ENCODE measurements around the gene DNASE2B.

DNA sequence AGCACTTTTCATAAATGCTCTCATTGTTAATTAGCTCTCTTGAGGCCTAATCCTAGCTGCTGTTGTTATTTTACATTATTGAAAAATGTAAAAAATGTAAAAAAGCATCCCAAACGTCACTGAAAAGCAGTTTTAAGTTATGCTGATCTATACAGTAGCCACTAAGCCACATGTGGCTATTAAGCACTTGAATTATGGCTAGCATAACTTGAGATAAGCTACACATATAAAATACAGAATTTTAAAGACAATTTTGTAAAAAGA is 18.4 kb upstream of the DNASE2B start:
- TF ChIP-seq, protein P1, sequence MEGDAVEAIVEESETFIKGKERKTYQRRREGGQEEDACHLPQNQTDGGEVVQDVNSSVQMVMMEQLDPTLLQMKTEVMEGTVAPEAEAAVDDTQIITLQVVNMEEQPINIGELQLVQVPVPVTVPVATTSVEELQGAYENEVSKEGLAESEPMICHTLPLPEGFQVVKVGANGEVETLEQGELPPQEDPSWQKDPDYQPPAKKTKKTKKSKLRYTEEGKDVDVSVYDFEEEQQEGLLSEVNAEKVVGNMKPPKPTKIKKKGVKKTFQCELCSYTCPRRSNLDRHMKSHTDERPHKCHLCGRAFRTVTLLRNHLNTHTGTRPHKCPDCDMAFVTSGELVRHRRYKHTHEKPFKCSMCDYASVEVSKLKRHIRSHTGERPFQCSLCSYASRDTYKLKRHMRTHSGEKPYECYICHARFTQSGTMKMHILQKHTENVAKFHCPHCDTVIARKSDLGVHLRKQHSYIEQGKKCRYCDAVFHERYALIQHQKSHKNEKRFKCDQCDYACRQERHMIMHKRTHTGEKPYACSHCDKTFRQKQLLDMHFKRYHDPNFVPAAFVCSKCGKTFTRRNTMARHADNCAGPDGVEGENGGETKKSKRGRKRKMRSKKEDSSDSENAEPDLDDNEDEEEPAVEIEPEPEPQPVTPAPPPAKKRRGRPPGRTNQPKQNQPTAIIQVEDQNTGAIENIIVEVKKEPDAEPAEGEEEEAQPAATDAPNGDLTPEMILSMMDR (IDR thresholded peaks at IDR 0.05 in 8 of 11, conservative IDR thresholded peaks at IDR 0.05 in 3 of 11) = no peak
- TF ChIP-seq POLR2A (IDR thresholded peaks at IDR 0.05) = no peak
- TF ChIP-seq POLR2AphosphoS5 (IDR thresholded peaks at IDR 0.05) = no peak
